ENCODE measurements around the gene INPP5B.
A peak's percentile ranks its signal among the peaks of the same experiment; 100 is the strongest.
"Not testable (repeated sequence)": the region's sequence is repeated elsewhere in the genome, so short reads cannot be mapped to it uniquely, and the experiment has no call there.

Gene INPP5B

DNA sequence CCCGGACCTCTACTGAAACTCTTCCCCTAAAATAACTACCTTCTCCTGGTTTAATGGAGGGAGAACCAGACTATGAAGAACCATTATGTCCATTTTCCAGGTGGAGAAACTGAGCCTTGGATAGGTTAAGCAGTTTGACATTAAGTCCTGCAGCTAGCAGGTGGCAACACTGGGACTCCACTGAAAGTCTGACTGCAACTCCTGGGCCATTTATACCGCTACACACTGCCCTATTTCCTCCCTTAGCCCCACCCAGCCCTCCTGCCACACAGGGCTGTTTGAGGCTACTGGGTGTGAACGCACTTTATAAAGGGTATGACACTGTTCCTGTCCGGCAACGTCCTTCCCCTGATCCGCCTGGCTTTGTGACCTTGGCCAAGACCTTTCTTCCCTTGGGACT, 511 bp upstream of the INPP5B start:
- DNase-seq (ENCODE audit: low read depth): no peak

DNA sequence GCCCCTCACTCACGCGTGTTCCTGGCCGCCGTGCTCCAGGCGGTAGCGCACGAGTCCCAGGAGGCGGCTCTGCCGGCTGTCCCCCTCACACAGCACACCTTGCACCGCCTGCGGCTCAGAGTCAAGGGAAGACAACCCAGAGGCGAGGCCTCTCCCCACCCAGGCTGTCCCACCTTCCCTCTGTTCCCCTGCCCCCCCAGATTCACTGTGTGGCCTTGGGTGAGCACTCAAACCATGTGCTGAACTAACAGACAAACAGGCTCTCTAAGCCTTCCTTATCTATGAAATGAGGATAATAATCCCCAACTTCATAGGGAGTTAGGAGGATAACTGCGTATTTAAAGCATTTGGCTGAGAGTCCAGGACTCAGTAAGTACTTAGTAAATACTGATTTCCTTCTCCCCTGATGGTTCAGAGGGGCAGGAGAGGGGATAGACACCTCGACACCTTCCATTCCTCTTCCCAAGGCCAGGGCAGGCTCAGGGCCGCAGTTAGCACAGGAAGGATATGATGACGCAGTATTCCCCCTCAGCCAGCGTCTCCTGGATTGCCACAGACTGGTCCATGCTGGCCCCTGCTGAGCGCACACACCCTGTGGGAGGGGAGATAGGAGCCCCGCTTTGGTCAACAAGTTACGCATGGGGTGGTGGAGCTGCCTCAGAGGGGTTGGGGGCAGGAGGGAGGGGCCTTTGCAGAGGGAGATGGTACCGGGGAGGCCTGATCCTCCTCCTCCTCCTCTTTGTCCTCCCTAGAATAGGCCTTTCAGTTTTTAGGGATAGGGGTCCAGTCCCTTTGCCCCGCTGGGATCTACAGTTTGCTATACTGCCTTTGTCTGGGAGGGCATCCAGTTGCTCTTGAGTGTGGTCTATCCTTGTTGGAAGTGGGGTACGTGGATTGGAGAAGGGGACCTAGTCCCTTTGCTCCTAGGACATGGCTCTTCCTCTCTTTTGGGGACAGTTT, 830 bp downstream of the INPP5B start:
- no peak for DNase-seq (ENCODE audit: low read depth)

DNA sequence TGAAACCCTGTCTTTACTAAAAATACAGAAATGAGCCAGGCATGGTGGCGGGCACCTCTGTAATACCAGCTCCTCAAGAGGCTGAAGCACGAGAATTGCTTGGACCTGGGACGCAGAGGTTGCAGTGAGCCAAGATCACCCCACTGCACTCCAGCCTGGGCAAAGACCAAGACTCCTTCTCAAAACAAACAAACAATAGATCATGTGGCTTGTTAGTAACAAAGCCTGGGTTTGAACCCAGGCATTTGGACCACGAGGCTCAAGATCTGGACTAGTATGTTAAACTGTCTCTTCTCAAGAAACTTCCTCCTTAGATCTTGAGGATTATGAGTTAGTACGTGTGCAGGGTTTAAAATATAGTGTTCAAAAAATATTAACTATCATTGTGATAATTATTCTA, 1.6 kb downstream of the INPP5B start:
- DNase-seq (ENCODE audit: low read depth): no peak

DNA sequence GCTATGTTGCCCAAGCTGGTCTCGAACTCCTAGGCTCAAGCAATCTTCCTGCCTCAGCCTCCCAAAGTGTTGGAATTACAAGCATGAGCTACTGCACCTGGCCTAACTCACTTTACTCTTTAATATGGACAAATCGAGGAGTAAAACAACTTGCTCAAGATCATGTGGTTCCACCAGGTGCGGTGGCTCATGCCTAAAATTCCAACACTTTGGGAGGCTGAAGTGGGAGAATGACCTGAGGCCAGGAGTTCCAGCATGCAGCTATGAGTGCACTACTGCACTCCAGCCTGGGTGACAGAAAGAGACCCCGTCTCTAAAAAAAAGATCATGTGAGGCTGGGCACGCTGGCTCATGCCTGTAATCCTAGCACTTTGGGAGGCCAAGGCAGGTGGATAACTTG, 2.0 kb downstream of the INPP5B start:
- DNase-seq (ENCODE audit: low read depth): no peak

- no peak for DNase-seq (ENCODE audit: low read depth)
Observed at GRCh38 chr1:37944086-37944763, 2.6 kb downstream of the INPP5B start.

GRCh38 chr1:37940299-37940947, 6.4 kb downstream of the INPP5B start:
- DNase-seq (ENCODE audit: low read depth): no peak

DNA sequence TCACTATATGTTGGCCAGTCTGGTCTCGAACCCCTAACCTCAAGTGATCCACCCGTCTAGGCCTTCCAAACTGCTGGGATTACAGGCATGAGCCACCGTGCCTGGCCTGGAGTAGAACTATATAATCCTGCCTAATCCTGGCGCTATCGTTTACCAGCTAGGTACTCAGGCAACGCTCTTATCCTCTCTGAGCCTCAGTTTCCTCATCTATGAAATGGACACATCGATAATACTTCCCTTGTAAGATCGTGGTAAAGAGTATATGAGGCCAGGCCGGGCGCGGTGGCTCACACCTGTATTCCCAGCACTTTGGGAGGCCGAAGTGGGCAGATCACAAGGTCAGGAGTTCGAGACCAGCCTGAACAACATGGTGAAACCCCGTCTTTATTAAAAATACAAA, 10.1 kb downstream of the INPP5B start:
- not testable (repeated sequence) for DNase-seq (ENCODE audit: low read depth)

- DNase-seq (ENCODE audit: low read depth): no peak
Observed at GRCh38 chr1:37932759-37933158, 14.1 kb downstream of the INPP5B start.

- peak; percentile 94 for DNase-seq (ENCODE audit: low read depth)
Observed at GRCh38 chr1:37931361-37932158, 15.3 kb downstream of the INPP5B start.

- DNase-seq (ENCODE audit: low read depth): no peak
Observed at GRCh38 chr1:37931102-37931360, 15.8 kb downstream of the INPP5B start.

DNA sequence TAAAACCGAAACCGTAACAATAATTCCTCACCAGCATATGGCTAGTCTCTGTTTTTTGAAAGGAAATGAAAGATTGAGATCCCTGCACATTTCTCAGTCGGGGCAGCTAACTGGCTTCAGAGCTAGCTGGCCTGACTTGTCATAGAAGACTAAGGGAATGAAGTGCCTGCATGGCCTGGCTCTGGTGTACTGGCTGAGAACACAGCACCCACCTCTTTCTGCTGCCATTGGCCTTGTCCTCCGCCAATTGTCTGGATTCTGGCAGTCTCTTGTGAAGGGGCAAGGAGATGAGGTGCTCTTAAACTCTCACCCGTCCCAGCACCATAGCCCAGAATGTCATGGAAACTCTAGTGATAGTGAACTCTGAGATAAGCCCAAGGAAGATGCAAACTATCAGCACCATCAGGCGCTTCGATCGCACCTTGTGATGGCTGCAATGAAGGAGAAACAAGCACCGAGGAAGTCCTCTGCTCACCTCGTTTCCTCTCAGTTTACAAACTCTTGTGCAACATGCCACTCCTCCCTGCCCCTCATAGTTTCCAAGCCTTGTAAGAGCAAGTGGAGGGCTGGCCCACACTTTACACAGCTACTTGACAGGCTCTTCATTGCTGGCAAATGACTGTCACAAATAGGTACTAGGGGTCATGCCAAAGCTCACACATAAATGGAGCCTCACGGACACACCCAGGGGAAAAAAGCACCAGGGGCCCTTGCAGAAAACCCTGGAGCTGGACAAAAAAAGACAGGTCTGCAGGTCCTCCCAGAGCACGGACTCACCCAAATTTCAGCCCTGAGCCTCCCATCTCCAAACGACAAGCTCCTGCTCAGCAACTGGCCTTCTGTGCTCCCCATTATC, 16.4 kb downstream of the INPP5B start:
- DNase-seq (ENCODE audit: low read depth): peak; percentile 2

DNA sequence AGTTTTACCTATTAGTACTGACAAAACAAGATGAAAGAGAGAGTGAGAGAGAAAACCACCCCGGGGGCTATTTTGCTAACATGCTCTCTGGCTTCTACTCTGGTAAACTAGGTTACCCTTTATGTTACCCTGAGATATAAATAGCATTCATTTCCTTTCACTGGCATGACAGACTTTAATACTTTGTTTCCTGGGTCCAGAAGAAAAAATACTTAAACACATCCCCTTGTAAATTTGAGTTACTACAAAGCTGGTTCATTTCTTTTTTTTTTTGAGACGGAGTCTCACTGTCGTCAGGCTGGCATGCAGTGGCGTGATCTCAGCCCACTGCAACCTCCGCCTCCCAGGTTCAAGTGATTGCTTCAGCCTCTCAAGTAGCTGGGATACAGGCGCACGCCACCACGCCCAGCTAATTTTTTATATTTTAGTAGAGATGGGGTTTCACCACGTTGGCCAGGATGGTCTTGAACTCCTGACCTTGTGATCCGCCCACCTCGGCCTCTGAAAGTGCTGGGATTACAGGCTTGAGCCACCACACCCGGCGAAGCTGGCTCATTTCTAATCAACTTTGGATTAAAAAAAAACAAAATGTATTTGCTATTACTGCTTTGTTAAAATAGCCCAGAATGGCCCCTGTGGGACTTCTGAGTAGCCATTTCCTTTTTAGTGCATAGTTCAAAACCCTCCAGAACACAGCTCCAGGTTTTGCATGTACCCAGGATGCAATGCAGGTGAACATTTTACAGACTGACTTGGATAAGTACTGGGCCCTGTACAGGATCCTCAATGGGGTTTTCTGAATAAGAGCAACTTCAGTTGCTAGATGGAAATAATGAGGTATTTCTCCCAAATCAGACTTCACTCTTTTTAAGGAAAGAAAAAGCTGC, 20.6 kb downstream of the INPP5B start:
- no peak for DNase-seq (ENCODE audit: low read depth)

GRCh38 chr1:37925316-37925715, 21.5 kb downstream of the INPP5B start:
- DNase-seq (ENCODE audit: low read depth): no peak

DNA sequence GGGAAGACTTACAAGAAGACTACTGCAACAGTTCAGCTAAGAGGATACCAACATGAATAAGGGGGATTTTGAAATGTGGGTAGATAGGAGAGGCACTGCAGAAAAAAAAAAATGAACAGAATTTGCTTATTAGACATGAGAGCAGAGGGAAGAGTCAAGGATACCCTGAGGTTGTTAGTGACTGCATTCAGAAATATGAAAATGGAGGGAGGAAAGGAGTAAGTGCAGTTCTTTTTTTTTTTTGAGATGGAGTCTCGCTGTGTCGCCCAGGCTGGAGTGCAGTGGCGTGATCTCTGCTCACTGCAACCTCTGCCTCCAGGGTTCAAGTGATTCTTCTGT, 23.3 kb downstream of the INPP5B start:
- no peak for DNase-seq (ENCODE audit: low read depth)

GRCh38 chr1:37922767-37923550, 23.9 kb downstream of the INPP5B start:
- DNase-seq (ENCODE audit: low read depth): no peak

DNA sequence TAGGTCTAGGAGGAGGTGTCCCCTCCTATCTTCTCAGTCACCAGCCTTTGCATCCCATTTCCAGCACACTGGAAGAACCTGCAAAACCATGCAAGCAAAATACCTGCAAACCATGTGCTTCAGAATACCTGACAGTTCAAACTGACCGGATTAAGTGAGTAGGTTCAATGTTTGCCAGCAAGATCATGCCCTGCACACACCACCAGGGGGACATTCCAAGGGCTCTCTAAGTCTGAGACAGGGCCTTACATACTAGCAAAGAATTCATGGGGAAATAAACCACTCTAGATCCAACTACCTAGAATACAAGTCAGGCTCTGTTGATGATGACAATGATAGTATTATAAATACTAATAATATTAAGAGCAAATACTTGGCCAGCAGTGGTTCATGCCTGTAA, 27.6 kb downstream of the INPP5B start:
- DNase-seq (ENCODE audit: low read depth): no peak

DNA sequence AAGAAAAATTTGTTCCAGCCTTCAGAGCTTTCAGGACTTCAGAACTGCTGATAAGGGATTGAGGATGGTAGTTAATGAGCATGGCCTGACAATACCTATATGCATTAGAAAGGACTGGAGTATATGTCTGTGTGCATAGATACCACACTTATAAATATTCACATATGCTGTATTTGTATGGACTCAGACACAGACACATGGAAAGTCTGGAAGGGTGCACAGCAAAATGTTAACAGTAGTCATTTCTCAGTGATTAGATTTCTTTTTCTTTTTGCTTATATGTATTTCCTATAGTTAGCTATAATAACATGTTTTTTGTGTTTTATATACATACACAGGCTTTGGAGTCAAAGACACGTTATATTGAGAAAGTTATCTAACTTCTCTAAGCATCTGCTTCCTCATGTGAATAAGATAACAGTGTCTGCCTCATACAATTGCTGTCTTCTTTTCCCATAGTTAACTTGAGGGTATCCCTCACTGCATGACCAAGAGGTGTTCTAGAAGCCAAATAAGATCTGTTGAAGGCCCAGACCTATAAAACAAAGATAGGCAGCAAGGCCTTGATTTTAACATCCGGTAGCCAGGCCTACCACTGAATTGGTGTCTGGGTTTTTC, 31.3 kb downstream of the INPP5B start:
- no peak for DNase-seq (ENCODE audit: low read depth)

- no peak for DNase-seq (ENCODE audit: low read depth)
Observed at GRCh38 chr1:37914719-37915475, 32.0 kb downstream of the INPP5B start.

Data from stimulated activated CD8-positive, alpha-beta memory T cell treated with anti-CD3 and anti-CD28 coated beads, Interleukin-15, amount 100 ng/mL, for 1 hour (primary cell).